Activated CD4-positive, alpha-beta T cell treated with anti-CD3 and anti-CD28 coated beads for 36 hours (primary cell): Measurements from ENCODE around the gene VDAC1. TPM values are rescaled to one million over a fixed set of nuclear protein-coding genes. Genes with fewer than 3 reads are reported as not detected.

Experiments used
- ATAC-seq: fragments of 200-7000 bp; cut with Tn5 transposase; one replicate; pipeline ENCODE4 v1.10.0; 2021; ENCODE audit warnings: mild to moderate bottlenecking, moderate library complexity
- CTCF ChIA-PET: fragments of 350-600 bp; sonication (Branson Sonifier 250); formaldehyde crosslinking; loops from one replicate; lab custom pipeline; 2021; ENCODE audit warnings: antibody characterized with exemption; lab: Charles Lee
- POLR2A ChIA-PET: fragments of 350-600 bp; sonication (Branson Sonifier 250); formaldehyde crosslinking; loops from one replicate; lab custom pipeline; 2021; ENCODE audit warnings: antibody characterized with exemption, inconsistent platforms; lab: Charles Lee
- DNase-seq: peaks from one replicate; pipeline ENCODE4 v3.0.0-alpha.2; 2020
- H3K27ac Mint-ChIP-seq: one replicate; pipeline ENCODE4 v1.8.0; 2021; ENCODE audit warnings: mixed read lengths
- H3K27me3 Mint-ChIP-seq: one replicate; pipeline ENCODE4 v1.8.0; 2021; ENCODE audit warnings: mixed read lengths
- H3K36me3 Mint-ChIP-seq: one replicate; pipeline ENCODE4 v1.8.0; 2021; ENCODE audit warnings: low read depth, mixed read lengths
- H3K4me1 Mint-ChIP-seq: one replicate; pipeline ENCODE4 v1.8.0; 2021; ENCODE audit warnings: mixed read lengths
- H3K4me3 Mint-ChIP-seq: one replicate; pipeline ENCODE4 v1.8.0; 2021; ENCODE audit warnings: mild to moderate bottlenecking, moderate library complexity, mixed read lengths
- H3K9me3 Mint-ChIP-seq: one replicate; pipeline ENCODE4 v1.8.0; 2021; ENCODE audit warnings: low read depth, mixed read lengths
- intact Hi-C, 2 experiments: fragments of 100-400 bp; cut with DNase I in 1 of 2; cut with micrococcal nuclease in 1 of 2; formaldehyde crosslinking; loops; one replicate each; pipeline versions ENCODE4 v1.14.2 to v1.15.1; 2022 to 2024; cut with DNase I, micrococcal nuclease
- total RNA-seq, 2 experiments: library from RNA; stranded (reverse); gene quantifications; one replicate each; pipeline ENCODE4 v1.2.3, GENCODE V29; 2021

Gene VDAC1
- total RNA-seq, 2 experiments from 2014 or later = 482 to 486 TPM

- intact Hi-C loops = no loop called here
- POLR2A ChIA-PET = no interaction called here
- DNase-seq = no peak
- ATAC-seq = no peak
- no peaks in the 10 kb centered on the region for H3K27me3 Mint-ChIP-seq
- H3K4me1 Mint-ChIP-seq = no peaks in the 10 kb centered on the region
- H3K9me3 Mint-ChIP-seq = no peaks in the 10 kb centered on the region
- H3K27ac Mint-ChIP-seq = no peak overlapping the region
- CTCF ChIA-PET = interaction anchor here (3.7 kb wide), 1 partner anchor 14 kb away, joined by 35 read pairs; no protein-coding TSS in a partner anchor
- H3K4me3 Mint-ChIP-seq = no peak overlapping the region
- no peaks in the 10 kb centered on the region for H3K36me3 Mint-ChIP-seq
Observed at GRCh38 chr5:134024811-134025210, 20.0 kb upstream of the VDAC1 start.

DNA sequence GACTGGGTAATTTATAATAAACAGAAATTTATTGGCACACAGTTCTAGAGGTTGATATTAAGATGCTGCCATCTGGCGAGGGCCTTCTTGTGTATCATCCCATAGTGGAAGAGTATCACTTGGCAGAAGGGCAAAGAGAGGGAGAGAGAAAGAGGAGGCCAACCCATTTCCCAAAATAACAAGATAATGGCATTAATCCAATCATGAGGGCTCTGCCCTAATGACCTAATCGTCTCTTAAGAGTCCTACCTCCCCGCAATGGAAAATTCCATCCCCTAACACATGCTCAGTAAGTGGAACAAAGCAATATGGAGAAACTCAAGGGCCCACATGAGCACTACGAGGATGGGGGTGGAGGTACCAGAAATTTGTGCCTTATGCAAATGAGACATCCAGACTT lies 17.6 kb upstream of the VDAC1 start:
- CTCF ChIA-PET = interaction anchor here (0.7 kb wide), 1 partner anchor 17 kb away, joined by 3 read pairs; no protein-coding TSS in a partner anchor
- POLR2A ChIA-PET = no interaction called here
- no peaks in the 10 kb centered on the region for H3K9me3 Mint-ChIP-seq

GRCh38 chr5:134020188-134020587 lies 15.4 kb upstream of the VDAC1 start:
- no peaks in the 10 kb centered on the region for H3K36me3 Mint-ChIP-seq
- H3K4me1 Mint-ChIP-seq = no peaks in the 10 kb centered on the region
- intact Hi-C loops = no loop called here
- no peak overlapping the region for H3K27ac Mint-ChIP-seq
- no peaks in the 10 kb centered on the region for H3K9me3 Mint-ChIP-seq
- DNase-seq (no peak), ATAC-seq (no peak)
- H3K4me3 Mint-ChIP-seq = no peak overlapping the region
- H3K27me3 Mint-ChIP-seq = no peaks in the 10 kb centered on the region
- POLR2A ChIA-PET = interaction anchor here (0.5 kb wide), 1 partner anchor 121 kb away, joined by 3 read pairs; no protein-coding TSS in a partner anchor
- CTCF ChIA-PET = interaction anchor here (0.6 to 0.7 kb wide), 2 partner anchors 127 to 942 kb away, joined by 3 read pairs; no protein-coding TSS in a partner anchor

More for the DNA sequence above, 17.6 kb upstream of the VDAC1 start:
- intact Hi-C loops = no loop called here
- no peaks in the 10 kb centered on the region for H3K27me3 Mint-ChIP-seq
- DNase-seq (no peak), ATAC-seq (no peak)
- no peaks in the 10 kb centered on the region for H3K4me1 Mint-ChIP-seq
- H3K36me3 Mint-ChIP-seq = no peaks in the 10 kb centered on the region
- H3K4me3 Mint-ChIP-seq = no peak overlapping the region
- H3K27ac Mint-ChIP-seq = no peak overlapping the region

- POLR2A ChIA-PET = interaction anchor here (0.5 kb wide), 1 partner anchor 121 kb away, joined by 3 read pairs; no protein-coding TSS in a partner anchor
- ATAC-seq = no peak
- H3K27me3 Mint-ChIP-seq = no peaks in the 10 kb centered on the region
Observed at GRCh38 chr5:134019636-134020035, 14.9 kb upstream of the VDAC1 start.

GRCh38 chr5:134018986-134019316 lies 14.2 kb upstream of the VDAC1 start:
- no peaks in the 10 kb centered on the region for H3K27me3 Mint-ChIP-seq
- H3K36me3 Mint-ChIP-seq = no peaks in the 10 kb centered on the region
- no peak for ATAC-seq
- ChIA-PET CTCF (interaction anchor here (0.6 to 0.9 kb wide), 3 partner anchors 14 to 605 kb away, joined by 3 read pairs; partner anchors contain the start of gene VDAC1), POLR2A (interaction anchor here (0.6 kb wide), 1 partner anchor 675 kb away, joined by 7 read pairs; no protein-coding TSS in a partner anchor)
- intact Hi-C loops = no loop called here
- no peak for DNase-seq
- no peak overlapping the region for H3K27ac Mint-ChIP-seq
- no peaks in the 10 kb centered on the region for H3K9me3 Mint-ChIP-seq
- no peaks in the 10 kb centered on the region for H3K4me1 Mint-ChIP-seq
- H3K4me3 Mint-ChIP-seq = no peak overlapping the region

More at GRCh38 chr5:134019636-134020035, 14.9 kb upstream of the VDAC1 start:
- H3K27ac Mint-ChIP-seq = no peak overlapping the region
- no peak for DNase-seq
- H3K36me3 Mint-ChIP-seq = no peaks in the 10 kb centered on the region
- no peaks in the 10 kb centered on the region for H3K4me1 Mint-ChIP-seq
- H3K4me3 Mint-ChIP-seq = no peak overlapping the region
- intact Hi-C loops = no loop called here
- CTCF ChIA-PET = interaction anchor here (0.6 to 0.8 kb wide), 3 partner anchors 20 to 604 kb away, joined by 3 read pairs; no protein-coding TSS in a partner anchor
- H3K9me3 Mint-ChIP-seq = no peaks in the 10 kb centered on the region

DNA sequence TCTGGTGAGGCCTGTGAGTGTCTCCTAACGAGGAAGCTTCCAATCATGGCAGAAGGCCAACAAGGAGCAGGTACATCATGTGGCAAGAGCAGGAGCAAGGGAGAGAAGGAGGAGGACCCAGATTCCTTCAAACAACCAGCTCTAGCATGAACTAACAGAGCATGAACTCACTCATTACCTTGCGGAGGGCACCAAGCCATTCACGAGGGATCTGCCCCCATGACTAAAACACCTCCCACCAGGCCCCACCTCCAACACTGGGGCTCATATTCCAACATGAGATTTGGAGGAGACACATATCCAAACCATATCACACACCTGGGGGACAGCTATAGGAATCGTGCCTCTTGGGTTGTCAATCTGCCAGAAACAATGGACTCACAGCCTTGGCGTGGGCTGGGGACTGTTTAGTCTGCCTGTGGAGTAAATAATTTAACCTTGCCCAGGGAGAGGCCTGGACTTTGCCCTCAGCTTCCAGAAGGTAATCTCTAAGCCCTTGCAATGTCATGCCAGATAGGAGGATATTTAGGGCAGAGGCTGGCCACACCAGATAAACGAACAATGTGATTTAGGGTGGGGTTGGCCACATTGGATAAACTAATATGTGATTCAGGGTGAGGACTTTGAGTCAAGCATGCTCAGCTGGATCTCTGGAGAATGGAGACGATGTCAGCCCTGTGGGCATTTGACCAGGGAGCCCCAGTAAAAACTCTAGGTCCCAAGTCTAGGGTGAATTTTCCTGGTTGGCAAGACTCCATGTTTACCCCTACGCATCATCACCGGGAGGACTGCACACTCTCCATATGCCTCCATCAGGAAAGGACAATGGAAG lies 13.6 kb upstream of the VDAC1 start:
- H3K4me1 Mint-ChIP-seq = no peaks in the 10 kb centered on the region
- no peaks in the 10 kb centered on the region for H3K27me3 Mint-ChIP-seq
- POLR2A ChIA-PET = interaction anchor here (0.6 kb wide), 1 partner anchor 676 kb away, joined by 7 read pairs; no protein-coding TSS in a partner anchor
- CTCF ChIA-PET = interaction anchor here (0.7 to 0.9 kb wide), 2 partner anchors 9 to 13 kb away, joined by 3 read pairs; partner anchors contain the start of gene VDAC1
- no peak for ATAC-seq
- H3K27ac Mint-ChIP-seq = no peak overlapping the region
- H3K9me3 Mint-ChIP-seq = no peaks in the 10 kb centered on the region
- DNase-seq = no peak
- H3K36me3 Mint-ChIP-seq = no peaks in the 10 kb centered on the region
- intact Hi-C loops = no loop called here
- no peak overlapping the region for H3K4me3 Mint-ChIP-seq

GRCh38 chr5:134008266-134008749 lies 3.5 kb upstream of the VDAC1 start:
- Mint-ChIP-seq H3K4me1 (peaks cover 12% of the 10 kb centered on the region), H3K9me3 (no peaks in the 10 kb centered on the region), H3K36me3 (peaks cover 10% of the 10 kb centered on the region), H3K27me3 (peaks cover 3% of the 10 kb centered on the region), H3K4me3 (no peak overlapping the region), H3K27ac (no peak overlapping the region)
- no peak for ATAC-seq
- no peak for DNase-seq
- POLR2A ChIA-PET = interaction anchor here (0.6 kb wide), 1 partner anchor 143 kb away, joined by 3 read pairs; no protein-coding TSS in a partner anchor
- CTCF ChIA-PET = interaction anchor here (0.5 to 3.5 kb wide), 5 partner anchors 8 to 208 kb away, joined by 3 to 21 read pairs (median 4); no protein-coding TSS in a partner anchor
- intact Hi-C loops = loop anchor here in 1 of 2 experiments (10.0 kb wide), 1 partner anchor 516 kb away; the partner anchor contains the start of gene JADE2

GRCh38 chr5:134007581-134008265 lies 2.9 kb upstream of the VDAC1 start:
- ChIA-PET POLR2A (no interaction called here), CTCF (interaction anchor here (0.6 to 3.5 kb wide), 6 partner anchors 9 to 209 kb away, joined by 3 to 21 read pairs (median 4); no protein-coding TSS in a partner anchor)
- Mint-ChIP-seq H3K27me3 (peaks cover 3% of the 10 kb centered on the region), H3K9me3 (no peaks in the 10 kb centered on the region), H3K4me3 (no peak overlapping the region), H3K4me1 (peaks cover 16% of the 10 kb centered on the region), H3K27ac (no peak overlapping the region), H3K36me3 (peaks cover 15% of the 10 kb centered on the region)
- no peak for ATAC-seq
- DNase-seq = no peak
- intact Hi-C loops = loop anchor here in 1 of 2 experiments (10.0 kb wide), 1 partner anchor 517 kb away; the partner anchor contains the start of gene JADE2

GRCh38 chr5:134006115-134006514 lies 1.3 kb upstream of the VDAC1 start:
- ATAC-seq = no peak
- CTCF ChIA-PET = interaction anchor here (1.2 to 3.5 kb wide), 3 partner anchors 12 to 95 kb away, joined by 3 to 21 read pairs (median 6); no protein-coding TSS in a partner anchor
- Mint-ChIP-seq H3K4me3 (peak overlapping the region; percentile 94), H3K27me3 (no peaks in the 10 kb centered on the region), H3K4me1 (peaks cover 30% of the 10 kb centered on the region), H3K27ac (peak overlapping the region; percentile 92), H3K36me3 (peaks cover 30% of the 10 kb centered on the region), H3K9me3 (no peaks in the 10 kb centered on the region)
- no peak for DNase-seq
- intact Hi-C loops = loop anchor here in 1 of 2 experiments (10.0 kb wide), 1 partner anchor 519 kb away; the partner anchor contains the start of gene JADE2
- POLR2A ChIA-PET = interaction anchor here (0.7 to 1.8 kb wide), 3 partner anchors 92 to 170 kb away, joined by 3 to 5 read pairs (median 3); no protein-coding TSS in a partner anchor

DNA sequence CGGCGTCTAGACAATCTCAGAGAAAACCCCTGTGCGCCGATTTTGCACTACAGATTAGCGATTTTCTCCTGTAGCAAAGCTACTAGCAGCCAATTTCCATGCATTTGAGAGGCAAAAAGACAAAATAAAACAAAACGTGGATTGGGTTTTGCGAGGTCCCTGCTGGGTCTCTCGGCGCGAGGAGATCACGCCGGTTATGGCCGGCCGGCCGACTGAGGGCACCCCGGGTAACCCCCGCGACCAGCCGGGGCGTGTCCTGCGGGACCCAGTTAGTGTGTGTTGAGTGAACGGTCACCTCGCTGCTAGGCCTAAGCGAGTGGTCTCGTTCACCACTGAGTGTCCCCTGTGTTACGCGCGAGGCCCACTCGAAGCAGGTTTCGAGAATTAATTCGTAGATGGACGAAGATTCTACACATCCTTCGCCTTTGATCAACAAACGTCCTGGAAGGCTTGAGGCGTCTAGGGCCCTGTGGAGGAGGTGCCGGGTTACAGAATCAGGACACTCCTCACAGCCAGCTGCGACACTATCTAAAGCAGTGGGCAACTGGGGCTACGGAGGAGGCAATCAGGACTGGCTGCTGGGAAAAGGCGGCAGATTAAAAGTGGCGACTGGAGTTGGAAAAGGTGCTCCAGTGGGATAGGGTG lies 764 bp upstream of the VDAC1 start:
- DNase-seq (peak; percentile 16), ATAC-seq (no peak)
- peaks cover 36% of the 10 kb centered on the region for H3K4me1 Mint-ChIP-seq
- CTCF ChIA-PET = interaction anchor here (0.7 to 3.5 kb wide), 8 partner anchors 9 to 902 kb away, joined by 3 to 21 read pairs (median 4); no protein-coding TSS in a partner anchor
- peak overlapping the region; percentile 92 for H3K27ac Mint-ChIP-seq
- no peaks in the 10 kb centered on the region for H3K9me3 Mint-ChIP-seq
- peak overlapping the region; percentile 94 for H3K4me3 Mint-ChIP-seq
- H3K27me3 Mint-ChIP-seq = no peaks in the 10 kb centered on the region
- intact Hi-C loops = loop anchor here (1.0 to 10.0 kb wide), 6 partner anchors 37 to 955 kb away; partner anchors contain the start of genes C5orf15 (in 1 of the 2), DDX46 (in 1 of the 2), JADE2 (in 1 of the 2) and PPP2CA (in 1 of the 2)
- H3K36me3 Mint-ChIP-seq = peaks cover 35% of the 10 kb centered on the region
- POLR2A ChIA-PET = interaction anchor here (0.5 to 1.8 kb wide), 6 partner anchors 10 to 221 kb away, joined by 3 to 6 read pairs (median 4); partner anchors contain the start of gene PPP2CA
